Hepatocyte (in vitro differentiated cells): Measurements from ENCODE around the gene THRA. TPM values are rescaled to one million over a fixed set of nuclear protein-coding genes. Genes with fewer than 3 reads are reported as not detected.

Experiments used
- DNase-seq: peaks from one replicate; pipeline ENCODE4 v3.0.0-alpha.2; 2016; ENCODE audit warnings: low spot score
- H2AFZ ChIP-seq: fragments of 200-600 bp; sonication (generic); 2 replicates; pipeline ENCODE4 v1.6.0; 2016; ENCODE audit warnings: antibody characterized with exemption, mild to moderate bottlenecking
- H3K27ac ChIP-seq: fragments of 200-600 bp; sonication (generic); 2 replicates; pipeline ENCODE4 v1.5.1; 2016; ENCODE audit warnings: mild to moderate bottlenecking
- H3K27me3 ChIP-seq: fragments of 200-600 bp; sonication (generic); 2 replicates; pipeline ENCODE4 v1.6.1; 2016
- H3K36me3 ChIP-seq: fragments of 200-600 bp; sonication (generic); replicated peaks from 2 replicates; pipeline ENCODE4 v1.5.1; 2016; ENCODE audit warnings: low read depth; ENCODE audit not compliant: insufficient read depth
- H3K4me1 ChIP-seq: fragments of 200-600 bp; sonication (generic); 2 replicates; pipeline ENCODE4 v1.5.1; 2016; ENCODE audit warnings: mild to moderate bottlenecking, moderate library complexity; ENCODE audit not compliant: insufficient read depth
- H3K4me2 ChIP-seq: fragments of 200-600 bp; sonication (generic); 2 replicates; pipeline ENCODE4 v1.6.0; 2016
- H3K4me3 ChIP-seq: fragments of 200-600 bp; sonication (generic); 2 replicates; pipeline ENCODE4 v1.5.1; 2016; ENCODE audit warnings: mild to moderate bottlenecking
- H3K79me2 ChIP-seq: fragments of 200-600 bp; sonication (generic); 2 replicates; pipeline ENCODE4 v1.6.0; 2017; ENCODE audit warnings: mild to moderate bottlenecking
- H3K9me2 ChIP-seq: fragments of 200-600 bp; sonication (generic); replicated peaks from 2 replicates; pipeline ENCODE4 v1.6.0; 2017; ENCODE audit warnings: mild to moderate bottlenecking; ENCODE audit not compliant: insufficient read depth
- H3K9me3 ChIP-seq: fragments of 200-600 bp; sonication (generic); 2 replicates; pipeline ENCODE4 v1.5.1; 2016; ENCODE audit warnings: low read depth, mild to moderate bottlenecking
- H4K20me1 ChIP-seq: fragments of 200-600 bp; sonication (generic); 2 replicates; pipeline ENCODE4 v1.6.0; 2016; ENCODE audit warnings: mild to moderate bottlenecking; ENCODE audit not compliant: insufficient read depth, poor library complexity, severe bottlenecking
- CTCF ChIP-seq: fragments of 200-600 bp; sonication (generic); IDR thresholded peaks from 2 replicates; pipeline ENCODE4 v1.5.1; 2016; ENCODE audit warnings: antibody characterized with exemption, mild to moderate bottlenecking; ENCODE audit not compliant: poor library complexity
- EZH2 ChIP-seq: fragments of 200-600 bp; sonication (generic); IDR thresholded peaks from 2 replicates; pipeline ENCODE4 v1.6.1; 2016; ENCODE audit warnings: antibody characterized with exemption, mild to moderate bottlenecking, borderline replicate concordance
- EZH2phosphoT487 ChIP-seq: fragments of 200-600 bp; sonication (generic); IDR thresholded peaks from one replicate; pipeline ENCODE4 v1.6.1; 2018; ENCODE audit warnings: antibody characterized with exemption, mild to moderate bottlenecking, low read depth, moderate library complexity; ENCODE audit not compliant: unreplicated experiment, severe bottlenecking
- WGBS: methylation state at CpG from one replicate; pipeline ENCODE4 v1.1.6; 2016; ENCODE audit warnings: low lambda C conversion rate; ENCODE audit errors: missing lambda C conversion rate; 5-methylcytosine and 5-hydroxymethylcytosine counted together
- polyA plus RNA-seq: library from polyadenylated mRNA; unstranded; fragments of >200 nt; fragmentation: Nextera tagmentation; extraction: Ambion mirVana; gene quantifications from 2 replicates; pipeline ENCODE4 v1.2.1, GENCODE V29; 2016
- total RNA-seq: library from RNA; depleted of rRNA; stranded (reverse); fragments of >200 nt; gene quantifications from 2 replicates; pipeline ENCODE4 v1.2.3, GENCODE V29; 2014

Gene THRA
- total and polyA plus RNA-seq, 2 experiments from 2014 or later, result 22.5 to 35.3 TPM

GRCh38 chr17:40108970-40109824 lies 46.4 kb downstream of the THRA start:
- H3K9me2 ChIP-seq, result no peaks in the 10 kb centered on the region
- DNase-seq, result no peak
- no peaks in the 10 kb centered on the region for H4K20me1 ChIP-seq
- H3K27ac ChIP-seq, result peak overlapping the region; percentile 77
- no peaks in the 10 kb centered on the region for H3K9me3 ChIP-seq
- 92% methylated on average over 9 of the region's 9 CpGs for WGBS
- H3K36me3 ChIP-seq, result no peaks in the 10 kb centered on the region
- no peak overlapping the region for H2AFZ ChIP-seq
- TF ChIP-seq CTCF (peak; percentile 22), EZH2 (no peak)
- peaks cover 66% of the 10 kb centered on the region for H3K4me1 ChIP-seq
- no peak overlapping the region for H3K4me3 ChIP-seq
- no peaks in the 10 kb centered on the region for H3K79me2 ChIP-seq
- no peak overlapping the region for H3K4me2 ChIP-seq
- H3K27me3 ChIP-seq, result no peaks in the 10 kb centered on the region

GRCh38 chr17:40110026-40110845 lies 47.5 kb downstream of the THRA start:
- no peaks in the 10 kb centered on the region for H4K20me1 ChIP-seq
- H2AFZ ChIP-seq, result no peak overlapping the region
- peaks cover 75% of the 10 kb centered on the region for H3K4me1 ChIP-seq
- TF ChIP-seq EZH2 (no peak), CTCF (no peak), EZH2phosphoT487 (no peak)
- DNase-seq, result no peak
- no peaks in the 10 kb centered on the region for H3K9me3 ChIP-seq
- 79% methylated on average over 3 of the region's 3 CpGs for WGBS
- H3K4me2 ChIP-seq, result no peak overlapping the region
- H3K27ac ChIP-seq, result peak overlapping the region; percentile 76
- H3K4me3 ChIP-seq, result no peak overlapping the region
- H3K27me3 ChIP-seq, result no peaks in the 10 kb centered on the region
- H3K36me3 ChIP-seq, result no peaks in the 10 kb centered on the region
- no peaks in the 10 kb centered on the region for H3K79me2 ChIP-seq
- H3K9me2 ChIP-seq, result no peaks in the 10 kb centered on the region

GRCh38 chr17:40111221-40112128 lies 48.7 kb downstream of the THRA start:
- 2% methylated on average over 12 of the region's 12 CpGs for WGBS
- no peaks in the 10 kb centered on the region for H3K36me3 ChIP-seq
- peak; percentile 95 for DNase-seq
- H3K4me1 ChIP-seq, result peaks cover 80% of the 10 kb centered on the region
- no peaks in the 10 kb centered on the region for H3K9me3 ChIP-seq
- H3K79me2 ChIP-seq, result no peaks in the 10 kb centered on the region
- TF ChIP-seq EZH2phosphoT487 (no peak), EZH2 (no peak), CTCF (peak; percentile 83)
- peak overlapping the region; percentile 65 for H3K4me2 ChIP-seq
- no peaks in the 10 kb centered on the region for H4K20me1 ChIP-seq
- no peaks in the 10 kb centered on the region for H3K27me3 ChIP-seq
- H3K9me2 ChIP-seq, result no peaks in the 10 kb centered on the region
- H2AFZ ChIP-seq, result no peak overlapping the region
- peak overlapping the region; percentile 76 for H3K27ac ChIP-seq
- no peak overlapping the region for H3K4me3 ChIP-seq
